B cell (primary cell): ENCODE results near the gene HS3ST3B1.

Experiments
- CTCF ChIP-seq: fragments of 200-600 bp; IDR thresholded peaks from one replicate; pipeline ENCODE4 v1.8.0; 2022; ENCODE audit warnings: antibody characterized with exemption, mild to moderate bottlenecking
- EZH2 ChIP-seq: IDR thresholded peaks from 2 replicates; pipeline ENCODE4 v1.6.1; 2012; ENCODE audit warnings: borderline replicate concordance, low read depth, mild to moderate bottlenecking, moderate library complexity, low read length; ENCODE audit not compliant: insufficient read depth, poor library complexity, severe bottlenecking

GRCh38 chr17:14302431-14303099 lies 1.7 kb downstream of the HS3ST3B1 start:
- peak; percentile 95 for TF ChIP-seq CTCF
- no peak for TF ChIP-seq EZH2
